Measurements from ENCODE around the gene RP2. TPM values are rescaled to one million over a fixed set of nuclear protein-coding genes. Genes with fewer than 3 reads are reported as not detected.

Gene RP2
- total RNA-seq, 1 experiment from 2014 or later: 5.7 TPM

DNA sequence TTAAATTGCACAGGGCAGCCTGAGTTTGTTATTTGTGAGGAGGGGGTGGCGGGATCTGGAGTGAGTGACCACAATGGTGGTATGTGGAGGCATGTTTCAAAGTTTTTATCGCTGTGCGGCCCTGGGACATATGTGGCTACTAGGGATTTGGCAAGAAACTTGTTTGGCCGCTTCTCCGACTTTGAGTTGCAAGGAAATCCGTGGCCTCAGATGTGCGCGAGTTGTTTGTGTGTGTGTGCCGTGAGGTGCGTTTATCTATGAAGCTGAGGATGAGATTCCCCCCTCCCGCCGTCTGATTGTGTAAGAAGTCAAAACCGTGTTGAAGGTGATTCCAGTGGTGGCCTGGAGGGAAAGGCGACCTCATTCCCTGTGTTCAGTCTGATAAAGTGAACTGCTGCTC lies 76.8 kb downstream of the RP2 start:
- Histone ChIP-seq H3K9me3 (ENCODE audit: control insufficient read depth in 1 of 2, insufficient read depth in 1 of 2, low read depth in 1 of 2, low read length in 2 of 2) (no peaks in the 10 kb centered on the region), H2AFZ (ENCODE audit: low read depth, low read length, poor library complexity, severe bottlenecking) (no peak overlapping the region)
- TSS peak; percentile 49 for BruUV-seq (replicated peaks)

More for the DNA sequence above, 76.8 kb downstream of the RP2 start:
- DNase-seq (ENCODE audit: low read depth, low spot score) (no peak), ATAC-seq (no peak)
- H4K20me1 ChIP-seq (ENCODE audit: insufficient read depth): no peaks in the 10 kb centered on the region
- peaks cover 0 to 13% of the 10 kb centered on the region in 2 experiments; a peak in 2 of 4 replicates for H3K4me1 ChIP-seq (ENCODE audit: control insufficient read depth in 1 of 2, insufficient read depth in 2 of 2, low read length in 2 of 2)
- H3K9ac ChIP-seq (ENCODE audit: low read length): peak overlapping the region; percentile 52
- ChIA-PET POLR2A (no interaction called here), RAD21 (ENCODE audit: low non-redundant PET in 1 of 2, low total read pairs in 2 of 2, uncharacterized antibody in 2 of 2, unreplicated experiment in 2 of 2) (no interaction called here), CTCF (interaction anchor here (1.7 to 2.0 kb wide), 2 partner anchors 10 kb away, joined by 4 to 6 read pairs; no protein-coding TSS in a partner anchor)
- H3K9me2 ChIP-seq (ENCODE audit: insufficient read depth): no peaks in the 10 kb centered on the region
- TF ChIP-seq, protein P1, sequence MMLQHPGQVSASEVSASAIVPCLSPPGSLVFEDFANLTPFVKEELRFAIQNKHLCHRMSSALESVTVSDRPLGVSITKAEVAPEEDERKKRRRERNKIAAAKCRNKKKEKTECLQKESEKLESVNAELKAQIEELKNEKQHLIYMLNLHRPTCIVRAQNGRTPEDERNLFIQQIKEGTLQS (IDR thresholded peaks at IDR 0.05): no peak
- TF ChIP-seq, protein P2, sequence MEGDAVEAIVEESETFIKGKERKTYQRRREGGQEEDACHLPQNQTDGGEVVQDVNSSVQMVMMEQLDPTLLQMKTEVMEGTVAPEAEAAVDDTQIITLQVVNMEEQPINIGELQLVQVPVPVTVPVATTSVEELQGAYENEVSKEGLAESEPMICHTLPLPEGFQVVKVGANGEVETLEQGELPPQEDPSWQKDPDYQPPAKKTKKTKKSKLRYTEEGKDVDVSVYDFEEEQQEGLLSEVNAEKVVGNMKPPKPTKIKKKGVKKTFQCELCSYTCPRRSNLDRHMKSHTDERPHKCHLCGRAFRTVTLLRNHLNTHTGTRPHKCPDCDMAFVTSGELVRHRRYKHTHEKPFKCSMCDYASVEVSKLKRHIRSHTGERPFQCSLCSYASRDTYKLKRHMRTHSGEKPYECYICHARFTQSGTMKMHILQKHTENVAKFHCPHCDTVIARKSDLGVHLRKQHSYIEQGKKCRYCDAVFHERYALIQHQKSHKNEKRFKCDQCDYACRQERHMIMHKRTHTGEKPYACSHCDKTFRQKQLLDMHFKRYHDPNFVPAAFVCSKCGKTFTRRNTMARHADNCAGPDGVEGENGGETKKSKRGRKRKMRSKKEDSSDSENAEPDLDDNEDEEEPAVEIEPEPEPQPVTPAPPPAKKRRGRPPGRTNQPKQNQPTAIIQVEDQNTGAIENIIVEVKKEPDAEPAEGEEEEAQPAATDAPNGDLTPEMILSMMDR (IDR thresholded peaks at IDR 0.05 in 2 of 3, conservative IDR thresholded peaks at IDR 0.05 in 1 of 3; ENCODE audit: borderline replicate concordance in 1 of 3, insufficient read depth in 1 of 3, low read depth in 2 of 3, low read length in 2 of 3): no peak
- no peak for TF ChIP-seq ZNF274 (IDR thresholded peaks at IDR 0.05; ENCODE audit: low read depth, low read length)
- no peak for TF ChIP-seq ELF1 (IDR thresholded peaks at IDR 0.05; ENCODE audit: borderline replicate concordance, low read depth)
- TF ChIP-seq CEBPB (IDR thresholded peaks at IDR 0.05; ENCODE audit: low read depth): no peak
- no peak for TF ChIP-seq SP1 (IDR thresholded peaks at IDR 0.05; ENCODE audit: low read depth)
- no peak for TF ChIP-seq EZH2 (IDR thresholded peaks at IDR 0.05)
- TF ChIP-seq ZFX (IDR thresholded peaks at IDR 0.05): no peak
- no peak for TF ChIP-seq TCF7L2 (IDR thresholded peaks at IDR 0.05; ENCODE audit: borderline replicate concordance, extremely low read depth, insufficient read depth, insufficient read length)
- TF ChIP-seq JUND (IDR thresholded peaks at IDR 0.05): no peak
- no peak for TF ChIP-seq CBX3 (IDR thresholded peaks at IDR 0.05; ENCODE audit: low read depth)
- no peak for TF ChIP-seq RAD21 (IDR thresholded peaks at IDR 0.05; ENCODE audit: low read depth)
- no peak for TF ChIP-seq EZH2phosphoT487 (IDR thresholded peaks at IDR 0.05; ENCODE audit: borderline replicate concordance)
- TF ChIP-seq YY1 (IDR thresholded peaks at IDR 0.05; ENCODE audit: extremely low read depth, insufficient replicate concordance, low read depth, low read length): no peak
- no peak for TF ChIP-seq POLR2AphosphoS5 (IDR thresholded peaks at IDR 0.05; ENCODE audit: low read depth, low read length)
- no peak for TF ChIP-seq FOSL1 (IDR thresholded peaks at IDR 0.05; ENCODE audit: low read depth)
- TF ChIP-seq, protein P3, sequence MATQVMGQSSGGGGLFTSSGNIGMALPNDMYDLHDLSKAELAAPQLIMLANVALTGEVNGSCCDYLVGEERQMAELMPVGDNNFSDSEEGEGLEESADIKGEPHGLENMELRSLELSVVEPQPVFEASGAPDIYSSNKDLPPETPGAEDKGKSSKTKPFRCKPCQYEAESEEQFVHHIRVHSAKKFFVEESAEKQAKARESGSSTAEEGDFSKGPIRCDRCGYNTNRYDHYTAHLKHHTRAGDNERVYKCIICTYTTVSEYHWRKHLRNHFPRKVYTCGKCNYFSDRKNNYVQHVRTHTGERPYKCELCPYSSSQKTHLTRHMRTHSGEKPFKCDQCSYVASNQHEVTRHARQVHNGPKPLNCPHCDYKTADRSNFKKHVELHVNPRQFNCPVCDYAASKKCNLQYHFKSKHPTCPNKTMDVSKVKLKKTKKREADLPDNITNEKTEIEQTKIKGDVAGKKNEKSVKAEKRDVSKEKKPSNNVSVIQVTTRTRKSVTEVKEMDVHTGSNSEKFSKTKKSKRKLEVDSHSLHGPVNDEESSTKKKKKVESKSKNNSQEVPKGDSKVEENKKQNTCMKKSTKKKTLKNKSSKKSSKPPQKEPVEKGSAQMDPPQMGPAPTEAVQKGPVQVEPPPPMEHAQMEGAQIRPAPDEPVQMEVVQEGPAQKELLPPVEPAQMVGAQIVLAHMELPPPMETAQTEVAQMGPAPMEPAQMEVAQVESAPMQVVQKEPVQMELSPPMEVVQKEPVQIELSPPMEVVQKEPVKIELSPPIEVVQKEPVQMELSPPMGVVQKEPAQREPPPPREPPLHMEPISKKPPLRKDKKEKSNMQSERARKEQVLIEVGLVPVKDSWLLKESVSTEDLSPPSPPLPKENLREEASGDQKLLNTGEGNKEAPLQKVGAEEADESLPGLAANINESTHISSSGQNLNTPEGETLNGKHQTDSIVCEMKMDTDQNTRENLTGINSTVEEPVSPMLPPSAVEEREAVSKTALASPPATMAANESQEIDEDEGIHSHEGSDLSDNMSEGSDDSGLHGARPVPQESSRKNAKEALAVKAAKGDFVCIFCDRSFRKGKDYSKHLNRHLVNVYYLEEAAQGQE (IDR thresholded peaks at IDR 0.05; ENCODE audit: low read depth): no peak
- TF ChIP-seq SRF (IDR thresholded peaks at IDR 0.05; ENCODE audit: low read depth): no peak
- peak overlapping the region; percentile 82 for H3K4me2 ChIP-seq (ENCODE audit: low read length)
- H3K79me2 ChIP-seq (ENCODE audit: insufficient read depth, low read length): peaks cover 25% of the 10 kb centered on the region
- H3K36me3 ChIP-seq (ENCODE audit: control insufficient read depth in 1 of 2, insufficient read depth in 2 of 2, low read length in 2 of 2): no peaks in the 10 kb centered on the region
- peak overlapping the region; percentile 54 to 63 for H3K4me3 ChIP-seq (replicated peaks in 1 of 2; ENCODE audit: low read depth in 1 of 2, low read length in 2 of 2)
- intact Hi-C loops (cut with micrococcal nuclease): loop anchor here (2.0 kb wide), 1 partner anchor 65 kb away; no protein-coding TSS in a partner anchor
- H3K27ac ChIP-seq (ENCODE audit: low read depth, low read length): peak overlapping the region; percentile 71; the same call in 1 of the 2 replicates
- H3K27me3 ChIP-seq (ENCODE audit: insufficient read depth, low read length): no peaks in the 10 kb centered on the region

All from HCT116 (cell line).